Stimulated activated CD4-positive, alpha-beta T cell treated with anti-CD3 and anti-CD28 coated beads, Interleukin-4, amount 100 ng/mL, for 48 hours (primary cell): Measurements from ENCODE around the gene MYL1.

Experiments used
- DNase-seq, 2 donors: peaks; one replicate each; pipeline ENCODE4 v3.0.0-alpha.2; 2020; ENCODE audit warnings: low read depth in 2 of 2

Gene MYL1

GRCh38 chr2:210267698-210268097 lies 47.3 kb downstream of the MYL1 start:
- DNase-seq: no peak

DNA sequence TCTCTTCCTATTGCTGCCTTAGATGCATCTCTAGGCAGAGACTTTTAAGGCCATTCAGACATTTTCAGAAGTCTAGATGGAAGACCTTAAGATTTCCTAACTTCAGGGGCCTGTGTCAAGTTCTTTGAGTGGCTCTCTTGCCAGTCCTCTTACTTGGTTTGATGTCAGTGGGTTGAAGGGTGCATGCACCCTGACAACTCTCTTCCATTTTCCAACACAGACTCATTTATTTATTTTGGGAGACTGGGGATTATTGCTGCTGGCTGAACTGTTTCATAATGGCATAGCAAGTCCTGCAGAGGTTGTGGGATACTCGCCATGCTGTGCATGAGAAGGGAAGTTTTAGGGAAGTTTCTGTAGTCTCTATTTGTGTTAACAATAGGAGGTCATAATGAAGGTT lies 50.7 kb downstream of the MYL1 start:
- DNase-seq: no peak

DNA sequence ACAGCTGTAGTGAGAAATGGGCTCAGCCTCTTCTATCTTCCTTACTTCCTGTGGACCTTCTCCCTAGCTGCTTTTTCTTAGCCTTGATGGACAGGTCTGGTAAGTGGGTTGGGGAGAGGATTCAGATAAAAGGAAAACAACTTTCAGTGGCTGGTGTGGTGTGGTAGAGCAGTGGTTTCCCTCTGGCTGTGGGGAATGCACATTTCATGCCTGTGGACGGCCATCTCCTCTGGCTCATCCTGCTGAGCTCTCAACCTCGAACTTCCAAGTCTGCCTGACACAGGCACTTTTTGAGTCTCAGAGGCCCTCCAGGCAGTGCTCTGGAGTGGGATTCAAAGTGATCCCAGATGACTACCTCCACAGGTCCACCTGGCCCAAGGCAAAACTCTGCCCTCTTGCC lies 51.1 kb downstream of the MYL1 start:
- no peak for DNase-seq

DNA sequence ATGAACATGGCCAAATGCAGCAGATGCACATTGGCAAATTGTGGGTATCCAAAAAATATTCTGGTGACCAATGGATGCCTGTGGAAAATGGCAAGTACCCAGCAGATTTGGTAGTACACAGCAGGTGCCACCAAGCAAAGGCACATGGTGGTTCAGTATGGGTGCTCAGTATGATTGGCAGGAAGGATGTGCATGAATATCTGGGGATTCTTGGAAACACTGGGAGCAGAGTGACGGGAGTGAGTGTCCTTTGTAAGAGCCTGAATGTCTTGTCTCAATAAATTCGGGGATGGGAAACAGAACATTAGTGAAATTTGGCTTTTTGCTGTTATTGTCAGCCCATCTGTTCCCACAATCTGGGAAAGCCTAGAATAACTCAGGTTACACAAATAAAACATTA lies 52.9 kb downstream of the MYL1 start:
- DNase-seq: no peak

DNA sequence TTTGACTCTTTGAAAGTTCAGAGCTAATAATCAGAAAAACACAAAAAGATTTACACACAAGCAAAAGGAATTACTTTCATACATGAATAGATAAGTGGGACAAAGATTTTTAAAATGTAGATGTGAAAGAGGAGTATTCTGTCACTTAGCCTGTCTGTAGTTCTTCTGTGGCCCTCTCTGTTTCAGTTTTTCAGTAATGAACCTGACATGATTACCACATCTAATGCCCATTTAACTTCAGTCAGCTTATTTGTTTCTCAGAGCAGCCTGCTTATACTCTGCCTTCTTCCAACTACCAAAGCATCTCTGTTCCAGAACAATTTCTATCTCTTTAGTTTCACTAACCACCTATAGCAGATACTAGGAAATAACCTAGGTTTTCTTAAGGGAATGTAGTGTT lies 55.3 kb downstream of the MYL1 start:
- no peak for DNase-seq

DNA sequence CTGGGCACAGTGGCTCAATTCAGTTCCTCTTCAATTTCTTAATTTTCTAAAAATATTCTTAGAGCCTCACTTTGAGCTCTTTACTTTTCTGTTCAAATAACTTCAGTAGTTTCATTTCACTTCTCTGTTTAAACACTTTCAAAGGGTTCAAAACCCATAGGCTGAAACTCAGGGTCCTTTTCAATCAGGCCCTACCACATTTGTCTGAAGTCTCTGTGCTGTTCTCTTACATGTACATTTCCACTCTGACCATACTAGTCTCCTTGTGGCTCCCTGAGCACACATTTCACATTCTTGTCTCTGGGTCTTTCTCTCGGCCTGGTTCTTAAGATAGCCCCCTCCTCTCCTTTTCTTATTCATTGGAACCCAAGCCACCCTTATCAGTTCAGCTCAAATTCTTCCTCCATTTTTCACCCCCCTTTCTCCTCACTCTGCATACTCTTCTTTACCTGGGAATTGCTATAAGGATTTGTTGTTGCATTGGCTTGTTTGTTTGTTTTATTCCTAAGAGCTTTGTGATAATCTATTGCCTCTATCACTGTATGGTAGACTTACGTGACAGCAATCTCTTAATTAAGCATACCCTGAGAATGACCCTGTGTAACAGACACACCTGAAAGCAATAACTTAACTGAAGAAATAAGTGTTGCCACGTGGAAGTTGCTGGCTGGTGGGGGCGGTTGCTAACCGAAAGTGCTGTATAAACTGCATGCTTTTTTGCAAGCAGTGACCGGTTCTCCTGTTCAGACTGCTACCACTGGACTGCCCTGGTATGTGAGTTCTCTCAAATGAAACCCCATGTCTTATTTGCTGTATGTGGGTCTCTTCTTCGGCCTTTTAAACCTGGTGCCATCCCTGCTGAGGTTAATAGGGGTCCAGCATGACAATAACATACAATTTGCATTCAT lies 62.0 kb downstream of the MYL1 start:
- no peak for DNase-seq

- no peak for DNase-seq
Observed at GRCh38 chr2:210250622-210251021, 64.4 kb downstream of the MYL1 start.
